CD14-positive monocyte (primary cell): ENCODE data around the gene SMARCAL1. TPM values are rescaled to one million over a fixed set of nuclear protein-coding genes. Genes with fewer than 3 reads are reported as not detected.

ENCODE experiments used
- DNase-seq, 3 donors: peaks; one replicate each; pipeline ENCODE4 v3.0.0-alpha.2; 2011 to 2022
- H2AFZ ChIP-seq: 2 replicates; pipeline ENCODE4 v1.6.0; 2012; ENCODE audit warnings: mild to moderate bottlenecking, low read depth, low read length, inconsistent platforms; ENCODE audit not compliant: insufficient read depth, poor library complexity, severe bottlenecking
- H3K27ac ChIP-seq, 2 donors: 1 replicate in 1 of 2; 2 replicates in 1 of 2; pipeline ENCODE4 v1.5.1; 2012 to 2013; ENCODE audit warnings: low read length in 2 of 2, control low read depth in 1 of 2, inconsistent platforms in 1 of 2, low read depth in 1 of 2, mild to moderate bottlenecking in 1 of 2
- H3K27me3 ChIP-seq, 2 donors: one replicate each; pipeline versions ENCODE4 v1.6.0 to v1.6.1; 2011 to 2013; ENCODE audit warnings: low read length in 2 of 2; ENCODE audit not compliant: control insufficient read depth in 2 of 2, insufficient read depth in 2 of 2
- H3K36me3 ChIP-seq, 2 donors: replicated peaks in 1 of 2; 1 replicate in 1 of 2; 2 replicates in 1 of 2; pipeline versions ENCODE4 v1.5.1 to v1.6.1; 2012 to 2013; ENCODE audit warnings: low read length in 2 of 2, control low read depth in 1 of 2, inconsistent platforms in 1 of 2, mild to moderate bottlenecking in 1 of 2; ENCODE audit not compliant: insufficient read depth in 2 of 2, control insufficient read depth in 1 of 2
- H3K4me1 ChIP-seq, 2 donors: 1 replicate in 1 of 2; 2 replicates in 1 of 2; pipeline versions ENCODE4 v1.5.1 to v1.6.1; 2012 to 2013; ENCODE audit warnings: low read length in 2 of 2, control low read depth in 1 of 2, inconsistent platforms in 1 of 2, mild to moderate bottlenecking in 1 of 2, moderate library complexity in 1 of 2; ENCODE audit not compliant: insufficient read depth in 2 of 2, control insufficient read depth in 1 of 2
- H3K4me2 ChIP-seq: replicated peaks from 2 replicates; pipeline ENCODE3; 2012; ENCODE audit warnings: low read length, moderate library complexity, mild to moderate bottlenecking; ENCODE audit not compliant: poor library complexity, severe bottlenecking; ENCODE audit errors: extremely low read depth
- H3K4me3 ChIP-seq, 3 experiments: fragments of 200-600 bp in 1 of 3; sonication (generic) in 1 of 3; replicated peaks in 1 of 3; 1 replicate in 2 of 3; 2 replicates in 1 of 3; pipeline ENCODE4 v1.5.1; 2011 to 2013; ENCODE audit warnings: low read length in 3 of 3, mild to moderate bottlenecking in 3 of 3, control low read depth in 2 of 3, low read depth in 2 of 3, inconsistent platforms in 1 of 3, moderate library complexity in 1 of 3
- H3K79me2 ChIP-seq: 2 replicates; pipeline ENCODE4 v1.6.0; 2012; ENCODE audit warnings: mild to moderate bottlenecking, control low read depth, inconsistent platforms, low read length, moderate library complexity; ENCODE audit not compliant: insufficient read depth
- H3K9ac ChIP-seq: 2 replicates; pipeline ENCODE4 v1.6.0; 2017; ENCODE audit warnings: low read length, mild to moderate bottlenecking; ENCODE audit not compliant: insufficient read depth, poor library complexity, severe bottlenecking
- H3K9me3 ChIP-seq, 2 donors: replicated peaks in 1 of 2; 1 replicate in 1 of 2; 2 replicates in 1 of 2; pipeline versions ENCODE4 v1.5.1 to v1.6.1; 2012 to 2013; ENCODE audit warnings: low read length in 2 of 2, control low read depth in 1 of 2; ENCODE audit not compliant: control insufficient read depth in 1 of 2, insufficient read depth in 1 of 2
- H4K20me1 ChIP-seq: 2 replicates; pipeline ENCODE4 v1.6.0; 2012; ENCODE audit warnings: mild to moderate bottlenecking, low read length, control low read depth, moderate library complexity; ENCODE audit not compliant: insufficient read depth
- H3K27ac Mint-ChIP-seq, 7 donors: one replicate each; pipeline ENCODE4 v1.8.0; 2020; ENCODE audit warnings: mild to moderate bottlenecking in 7 of 7, mixed read lengths in 7 of 7, moderate library complexity in 6 of 7, inconsistent platforms in 2 of 7
- H3K27me3 Mint-ChIP-seq, 3 donors: one replicate each; pipeline ENCODE4 v1.8.0; 2021 to 2022; ENCODE audit warnings: low read depth in 3 of 3, mild to moderate bottlenecking in 3 of 3, mixed read lengths in 3 of 3, moderate library complexity in 3 of 3, inconsistent platforms in 1 of 3
- H3K36me3 Mint-ChIP-seq, 2 donors: one replicate each; pipeline ENCODE4 v1.8.0; 2020; ENCODE audit warnings: mixed read lengths in 2 of 2, inconsistent platforms in 1 of 2, mild to moderate bottlenecking in 1 of 2
- H3K4me1 Mint-ChIP-seq: one replicate; pipeline ENCODE4 v1.8.0; 2020; ENCODE audit warnings: mild to moderate bottlenecking, mixed read lengths
- H3K4me3 Mint-ChIP-seq, 2 donors: one replicate each; pipeline ENCODE4 v1.8.0; 2020; ENCODE audit warnings: mild to moderate bottlenecking in 2 of 2, mixed read lengths in 2 of 2, moderate library complexity in 1 of 2
- H3K9me3 Mint-ChIP-seq, 7 donors: one replicate each; pipeline ENCODE4 v1.8.0; 2020 to 2022; ENCODE audit warnings: mixed read lengths in 7 of 7, mild to moderate bottlenecking in 6 of 7, moderate library complexity in 6 of 7, inconsistent platforms in 2 of 7
- CTCF ChIP-seq: fragments of 200-600 bp; IDR thresholded peaks from one replicate; pipeline ENCODE4 v1.8.0; 2022; ENCODE audit warnings: antibody characterized with exemption, mild to moderate bottlenecking
- WGBS: methylation state at CpG from one replicate; pipeline ENCODE4 v1.1.5; 2013; ENCODE audit warnings: missing lambda C conversion rate; ENCODE audit not compliant: insufficient coverage; 5-methylcytosine and 5-hydroxymethylcytosine counted together
- intact Hi-C, 2 donors: fragments of 100-400 bp; cut with micrococcal nuclease; formaldehyde crosslinking; loops; one replicate each; pipeline versions ENCODE4 v1.15.0 to v1.15.1; 2023
- polyA plus RNA-seq, 3 donors: library from polyadenylated mRNA; depleted of rRNA in 1 of 3; unstranded in 2 of 3; stranded (reverse) in 1 of 3; fragments of 300-500 nt in 2 of 3; fragments of >200 nt in 1 of 3; fragmentation: Illumina TruSeq in 2 of 3; gene quantifications; 1 replicate in 2 of 3; 2 replicates in 1 of 3; pipeline ENCODE4 v1.2.3, GENCODE V29; 2012 to 2021

SMARCAL1 gene
- polyA plus RNA-seq, 3 donors: 10.5 to 13.3 (median 11.5) TPM

GRCh38 chr2:216453955-216454614 lies 41.8 kb downstream of the SMARCAL1 start:
- Histone ChIP-seq H3K27me3 (no peaks in the 10 kb centered on the region), H3K4me2 (no peak overlapping the region), H3K27ac (no peak overlapping the region), H2AFZ (no peak overlapping the region), H3K4me3 (no peak overlapping the region), H4K20me1 (no peaks in the 10 kb centered on the region), H3K4me1 (no peaks in the 10 kb centered on the region), H3K9me3 (peaks cover under 1 to 9% of the 10 kb centered on the region in 2 donors), H3K79me2 (no peaks in the 10 kb centered on the region), H3K9ac (no peak overlapping the region), H3K36me3 (peaks cover 57 to 65% of the 10 kb centered on the region in 2 donors)
- H3K36me3 Mint-ChIP-seq: peaks cover 68 to 70% of the 10 kb centered on the region in 2 donors
- peaks cover 2 to 16% (median 11%) of the 10 kb centered on the region in 7 donors for H3K9me3 Mint-ChIP-seq
- intact Hi-C loops: no loop called here
- H3K4me1 Mint-ChIP-seq: no peaks in the 10 kb centered on the region
- WGBS: no CpG with 5 or more reads among the region's 4 CpGs
- H3K27ac Mint-ChIP-seq: no peak overlapping the region
- no peak overlapping the region for H3K4me3 Mint-ChIP-seq
- no peak for TF ChIP-seq CTCF
- no peak for DNase-seq
- H3K27me3 Mint-ChIP-seq: peaks cover 0 to 3% (median 0%) of the 10 kb centered on the region in 3 donors

- no peaks in the 10 kb centered on the region for H3K4me1 ChIP-seq
- H3K4me2 ChIP-seq: no peak overlapping the region
- H3K4me3 ChIP-seq: no peak overlapping the region
- Mint-ChIP-seq H3K4me3 (no peak overlapping the region), H3K9me3 (no peaks in the 10 kb centered on the region), H3K36me3 (peaks cover 37 to 46% of the 10 kb centered on the region in 2 donors), H3K27me3 (peaks cover 0 to 2% (median 0%) of the 10 kb centered on the region in 3 donors), H3K4me1 (no peaks in the 10 kb centered on the region), H3K27ac (peak overlapping the region in 1 of 7 donors; percentile 66)
- TF ChIP-seq CTCF: no peak
- no peaks in the 10 kb centered on the region for H4K20me1 ChIP-seq
- no peak overlapping the region for H3K9ac ChIP-seq
- no peak for DNase-seq
- intact Hi-C loops: no loop called here
- peaks cover 10 to 37% of the 10 kb centered on the region in 2 donors for H3K36me3 ChIP-seq
- H3K27ac ChIP-seq: no peak overlapping the region
- H3K9me3 ChIP-seq: no peaks in the 10 kb centered on the region
- no peak overlapping the region for H2AFZ ChIP-seq
- H3K27me3 ChIP-seq: no peaks in the 10 kb centered on the region
- 100% methylated on average over 1 of the region's 2 CpGs for WGBS
- H3K79me2 ChIP-seq: no peaks in the 10 kb centered on the region
Measured at GRCh38 chr2:216463148-216463547, 50.9 kb downstream of the SMARCAL1 start.
